ENCODE data around the gene SORCS1.

DNA sequence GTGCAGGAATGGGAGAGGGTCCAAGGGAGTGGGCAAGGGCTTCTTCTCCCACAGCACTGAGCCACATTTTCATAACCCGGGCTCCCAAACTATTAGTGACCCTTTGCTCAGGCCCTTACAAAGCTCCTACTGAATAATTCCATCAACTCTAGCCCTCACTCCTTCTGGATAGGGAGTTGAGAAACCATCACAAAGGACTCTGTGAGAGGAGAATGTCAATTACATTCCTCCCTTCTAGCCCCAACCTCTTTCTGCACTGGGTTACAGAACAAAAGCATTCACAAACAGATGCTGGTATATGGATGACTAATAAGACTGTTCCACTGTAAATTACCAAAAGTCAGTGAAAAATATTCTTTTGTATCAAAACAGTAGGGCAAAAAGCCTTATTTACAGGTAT, 203.7 kb downstream of the SORCS1 start:
- TF ChIP-seq, protein P1, sequence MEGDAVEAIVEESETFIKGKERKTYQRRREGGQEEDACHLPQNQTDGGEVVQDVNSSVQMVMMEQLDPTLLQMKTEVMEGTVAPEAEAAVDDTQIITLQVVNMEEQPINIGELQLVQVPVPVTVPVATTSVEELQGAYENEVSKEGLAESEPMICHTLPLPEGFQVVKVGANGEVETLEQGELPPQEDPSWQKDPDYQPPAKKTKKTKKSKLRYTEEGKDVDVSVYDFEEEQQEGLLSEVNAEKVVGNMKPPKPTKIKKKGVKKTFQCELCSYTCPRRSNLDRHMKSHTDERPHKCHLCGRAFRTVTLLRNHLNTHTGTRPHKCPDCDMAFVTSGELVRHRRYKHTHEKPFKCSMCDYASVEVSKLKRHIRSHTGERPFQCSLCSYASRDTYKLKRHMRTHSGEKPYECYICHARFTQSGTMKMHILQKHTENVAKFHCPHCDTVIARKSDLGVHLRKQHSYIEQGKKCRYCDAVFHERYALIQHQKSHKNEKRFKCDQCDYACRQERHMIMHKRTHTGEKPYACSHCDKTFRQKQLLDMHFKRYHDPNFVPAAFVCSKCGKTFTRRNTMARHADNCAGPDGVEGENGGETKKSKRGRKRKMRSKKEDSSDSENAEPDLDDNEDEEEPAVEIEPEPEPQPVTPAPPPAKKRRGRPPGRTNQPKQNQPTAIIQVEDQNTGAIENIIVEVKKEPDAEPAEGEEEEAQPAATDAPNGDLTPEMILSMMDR (IDR thresholded peaks at IDR 0.05) = no peak
- no peak for TF ChIP-seq EZH2 (IDR thresholded peaks at IDR 0.05; ENCODE audit: borderline replicate concordance, insufficient read depth, low read depth, low read length, poor library complexity, severe bottlenecking)
